Body of pancreas (tissue), 4 donors: ENCODE measurements around the gene UFSP2. TPM values are rescaled to one million over a fixed set of nuclear protein-coding genes. Genes with fewer than 3 reads are reported as not detected.
"Not testable (repeated sequence)": the region's sequence is repeated elsewhere in the genome, so short reads cannot be mapped to it uniquely, and the experiment has no call there.

Source experiments
- ATAC-seq: fragments of 150-250 bp; one replicate; pipeline ENCODE4 v1.9.1; 2016
- DNase-seq, 4 donors: peaks; one replicate each; pipeline ENCODE4 v3.0.0-alpha.2; 2019
- H3K27ac ChIP-seq, 4 donors: fragments of 200-600 bp; sonication (generic); 1 replicate in 3 of 4; 2 replicates in 1 of 4; pipeline versions ENCODE4 v1.5.1 to v1.6.1; 2016 to 2019; ENCODE audit warnings: mild to moderate bottlenecking in 1 of 4, mixed read lengths in 1 of 4, moderate library complexity in 1 of 4
- H3K27me3 ChIP-seq, 2 donors: fragments of 200-600 bp; sonication (generic); one replicate each; pipeline ENCODE4 v1.6.0; 2016; ENCODE audit warnings: mild to moderate bottlenecking in 1 of 2
- H3K36me3 ChIP-seq, 2 donors: fragments of 200-600 bp; sonication (generic); replicated peaks in 1 of 2; 2 replicates each; pipeline ENCODE4 v1.5.1; 2016; ENCODE audit warnings: low read depth in 2 of 2; ENCODE audit not compliant: insufficient read depth in 1 of 2
- H3K4me1 ChIP-seq: fragments of 200-600 bp; sonication (generic); one replicate; pipeline ENCODE4 v1.6.0; 2016
- H3K4me3 ChIP-seq, 2 donors: fragments of 200-600 bp; sonication (generic); 1 replicate in 1 of 2; 2 replicates in 1 of 2; pipeline ENCODE4 v1.5.1; 2016 to 2019
- H3K9me3 ChIP-seq, 3 donors: fragments of 200-600 bp; sonication (generic); 1 replicate in 2 of 3; 2 replicates in 1 of 3; pipeline ENCODE4 v1.5.1; 2016
- CTCF ChIP-seq, 7 experiments: fragments of 450-650 bp in 4 of 7; fragments of 200-600 bp in 3 of 7; sonication (generic) in 3 of 7; IDR thresholded peaks; one replicate each; pipeline ENCODE4 v1.5.1; 2016 to 2019; ENCODE audit warnings: antibody characterized with exemption in 7 of 7
- POLR2A ChIP-seq, 3 donors: fragments of 450-650 bp; IDR thresholded peaks; one replicate each; pipeline ENCODE4 v1.6.1; 2016; ENCODE audit warnings: antibody characterized with exemption in 3 of 3, mild to moderate bottlenecking in 2 of 3
- WGBS, 2 donors: methylation state at CpG; one replicate each; pipeline ENCODE4 v1.1.5; 2017; 5-methylcytosine and 5-hydroxymethylcytosine counted together
- intact Hi-C: fragments of 100-400 bp; cut with DNase I; formaldehyde crosslinking; loops from one replicate; pipeline ENCODE4 v1.15.1; 2023
- total RNA-seq, 2 donors: library from RNA; depleted of rRNA; stranded (reverse); fragments of >200 nt; gene quantifications; one replicate each; pipeline ENCODE4 v1.1.0, GENCODE V29; 2016

UFSP2 gene
- total RNA-seq, 2 donors from 2014 or later = 14.8 to 18.5 TPM

- Histone ChIP-seq H3K27me3 (no peaks in the 10 kb centered on the region), H3K36me3 (peaks cover 0 to 1% of the 10 kb centered on the region in 2 donors), H3K4me3 (no peak overlapping the region), H3K27ac (no peak overlapping the region), H3K4me1 (no peaks in the 10 kb centered on the region), H3K9me3 (no peaks in the 10 kb centered on the region)
- WGBS, 2 donors = 93 to 97% methylated on average over 11 of the region's 11 CpGs
- DNase-seq (no peak), ATAC-seq (no peak)
- intact Hi-C loops = no loop called here
- TF ChIP-seq POLR2A (IDR thresholded peaks at IDR 0.05) (no peak), CTCF (IDR thresholded peaks at IDR 0.05) (no peak)
Measured at GRCh38 chr4:185371702-185372101, 54.1 kb downstream of the UFSP2 start.

- H3K36me3 ChIP-seq = peaks cover 0 to 1% of the 10 kb centered on the region in 2 donors
- H3K27ac ChIP-seq = no peak overlapping the region
- TF ChIP-seq CTCF (IDR thresholded peaks at IDR 0.05) = no peak
- no peak for ATAC-seq
- H3K9me3 ChIP-seq = no peaks in the 10 kb centered on the region
- 94 to 96% methylated on average over 11 of the region's 11 CpGs for WGBS, 2 donors
- intact Hi-C loops = no loop called here
- H3K27me3 ChIP-seq = no peaks in the 10 kb centered on the region
- no peaks in the 10 kb centered on the region for H3K4me1 ChIP-seq
- no peak for DNase-seq
- H3K4me3 ChIP-seq = no peak overlapping the region
Measured at GRCh38 chr4:185370268-185370949, 55.4 kb downstream of the UFSP2 start.

DNA sequence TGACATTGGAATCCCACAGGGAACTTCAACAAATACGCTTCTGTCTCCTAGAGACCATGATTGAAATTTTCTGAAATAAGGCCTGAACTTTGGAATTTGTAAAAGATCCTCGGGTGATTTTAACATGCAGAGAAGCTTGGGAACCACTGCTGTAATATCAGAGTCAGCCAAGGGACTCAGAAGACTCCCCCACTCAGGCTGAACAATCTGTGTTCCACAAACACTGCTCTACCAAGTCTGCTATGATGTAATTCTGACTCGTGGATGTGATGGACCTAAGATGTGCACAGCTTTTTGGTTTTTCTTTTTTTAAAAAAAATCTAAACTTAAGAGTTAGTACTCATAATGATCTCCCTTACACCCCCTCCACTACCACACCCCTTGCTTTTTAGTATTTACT lies 56.0 kb downstream of the UFSP2 start:
- Histone ChIP-seq H3K36me3 (peaks cover 0 to 1% of the 10 kb centered on the region in 2 donors), H3K4me3 (no peak overlapping the region), H3K27me3 (no peaks in the 10 kb centered on the region), H3K27ac (no peak overlapping the region), H3K4me1 (no peaks in the 10 kb centered on the region), H3K9me3 (no peaks in the 10 kb centered on the region)
- WGBS, 2 donors = 61 to 70% methylated on average over 3 of the region's 3 CpGs
- DNase-seq (no peak), ATAC-seq (no peak)
- intact Hi-C loops = no loop called here
- TF ChIP-seq CTCF (IDR thresholded peaks at IDR 0.05) = no peak
- TF ChIP-seq POLR2A (IDR thresholded peaks at IDR 0.05) = no peak

DNA sequence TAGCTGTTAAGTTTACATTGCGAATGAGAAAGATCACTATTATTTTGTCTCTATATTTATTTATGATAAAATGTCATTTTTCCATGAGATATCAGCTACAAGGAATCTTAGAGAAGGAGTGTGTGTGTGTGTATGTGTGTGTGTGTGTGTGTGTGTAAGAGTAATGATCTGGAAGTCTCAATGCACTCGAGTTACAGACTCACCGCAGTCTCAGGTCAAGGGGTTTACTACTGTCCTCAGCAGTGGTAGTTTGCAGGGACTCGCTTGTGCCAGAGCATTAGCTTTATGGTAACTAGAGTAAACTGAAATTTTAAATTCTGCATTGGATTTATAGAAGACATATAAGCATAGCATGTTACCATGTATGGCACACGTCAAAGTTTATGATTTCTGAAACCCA lies 60.9 kb downstream of the UFSP2 start:
- H3K27ac ChIP-seq = no peak overlapping the region
- TF ChIP-seq POLR2A (IDR thresholded peaks at IDR 0.05) = no peak
- no peak for TF ChIP-seq CTCF (IDR thresholded peaks at IDR 0.05)
- ATAC-seq = no peak
- WGBS, 2 donors = 63 to 65% methylated on average over 5 of the region's 5 CpGs
- no peaks in the 10 kb centered on the region for H3K9me3 ChIP-seq
- H3K4me1 ChIP-seq = peaks cover 12% of the 10 kb centered on the region
- H3K36me3 ChIP-seq = peaks cover 0 to 2% of the 10 kb centered on the region in 2 donors
- DNase-seq = no peak
- H3K27me3 ChIP-seq = no peaks in the 10 kb centered on the region
- intact Hi-C loops = no loop called here
- no peak overlapping the region for H3K4me3 ChIP-seq

- H3K4me1 ChIP-seq = peaks cover 12% of the 10 kb centered on the region
- no peak for ATAC-seq
- TF ChIP-seq CTCF (IDR thresholded peaks at IDR 0.05) = no peak
- TF ChIP-seq POLR2A (IDR thresholded peaks at IDR 0.05) = no peak
- intact Hi-C loops = no loop called here
- no peak for DNase-seq
- 33 to 43% methylated on average over 3 of the region's 3 CpGs for WGBS, 2 donors
- no peak overlapping the region for H3K4me3 ChIP-seq
- H3K9me3 ChIP-seq = no peaks in the 10 kb centered on the region
- H3K27ac ChIP-seq = no peak overlapping the region
- no peaks in the 10 kb centered on the region for H3K27me3 ChIP-seq
- H3K36me3 ChIP-seq = peaks cover 0 to 2% of the 10 kb centered on the region in 2 donors
Measured at GRCh38 chr4:185363251-185363650, 62.5 kb downstream of the UFSP2 start.

DNA sequence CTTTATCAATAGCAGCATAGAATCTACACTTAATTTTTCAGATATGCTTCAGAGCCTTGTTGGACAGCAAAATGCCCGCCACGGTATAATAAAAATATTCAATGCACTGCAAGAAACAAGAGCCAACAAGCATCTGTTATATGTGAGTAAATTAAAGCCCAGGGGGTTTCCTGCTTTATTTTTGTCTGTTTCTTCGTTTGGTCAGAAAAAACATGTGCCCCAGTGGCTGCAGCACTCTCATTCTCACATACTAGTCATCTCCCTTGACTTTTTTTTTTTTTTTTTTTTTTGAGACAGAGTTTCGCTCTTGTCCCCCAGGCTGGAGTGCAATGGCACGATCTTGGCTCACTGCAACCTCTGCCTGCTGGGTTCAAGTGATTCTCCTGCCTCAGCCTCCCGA lies 63.2 kb downstream of the UFSP2 start:
- H3K4me3 ChIP-seq, DNase-seq, intact Hi-C loops, H3K27ac ChIP-seq, H3K9me3 ChIP-seq, H3K27me3 ChIP-seq, ATAC-seq, H3K36me3 ChIP-seq: not testable (repeated sequence)
- peaks cover 12% of the 10 kb centered on the region for H3K4me1 ChIP-seq
- WGBS, 2 donors = 87 to 95% methylated on average over 6 of the region's 6 CpGs
